CD4-positive, alpha-beta memory T cell (primary cell): ENCODE data around the gene GAS2L1. TPM values are rescaled to one million over a fixed set of nuclear protein-coding genes. Genes with fewer than 3 reads are reported as not detected.

ENCODE experiments used
- CTCF ChIA-PET: fragments of 350-600 bp; sonication (Branson Sonifier 250); formaldehyde crosslinking; loops from one replicate; lab custom pipeline; 2021; ENCODE audit warnings: inconsistent platforms; ENCODE audit not compliant: partially characterized antibody; lab: Charles Lee
- POLR2A ChIA-PET: fragments of 350-600 bp; sonication (Branson Sonifier 250); formaldehyde crosslinking; loops from one replicate; lab custom pipeline; 2021; ENCODE audit not compliant: partially characterized antibody; lab: Charles Lee
- DNase-seq, 5 donors: peaks; one replicate each; pipeline versions ENCODE4 v3.0.0 to v3.0.0-alpha.2; 2020 to 2022; ENCODE audit warnings: mixed read lengths in 1 of 5
- H3K27ac ChIP-seq: one replicate; pipeline ENCODE4 v1.7.0; 2013; ENCODE audit warnings: low read depth, low read length
- H3K27me3 ChIP-seq: 2 replicates; pipeline ENCODE4 v1.7.0; 2013; ENCODE audit warnings: mild to moderate bottlenecking, low read length, moderate library complexity; ENCODE audit not compliant: insufficient read depth
- H3K36me3 ChIP-seq: 2 replicates; pipeline ENCODE4 v1.7.0; 2013; ENCODE audit warnings: mild to moderate bottlenecking, low read length, moderate library complexity; ENCODE audit not compliant: insufficient read depth
- H3K4me1 ChIP-seq: 2 replicates; pipeline ENCODE4 v1.7.0; 2013; ENCODE audit warnings: mild to moderate bottlenecking, low read length, moderate library complexity; ENCODE audit not compliant: insufficient read depth
- H3K4me3 ChIP-seq, 2 donors: one replicate each; pipeline ENCODE4 v1.7.0; 2013; ENCODE audit warnings: low read length in 2 of 2, mild to moderate bottlenecking in 1 of 2
- H3K9me3 ChIP-seq, 2 donors: one replicate each; pipeline ENCODE4 v1.7.0; 2013; ENCODE audit warnings: low read length in 2 of 2, control low read depth in 1 of 2; ENCODE audit not compliant: control insufficient read depth in 1 of 2
- H3K27ac Mint-ChIP-seq, 7 donors: one replicate each; pipeline ENCODE4 v1.8.0; 2020 to 2021; ENCODE audit warnings: mixed read lengths in 7 of 7, mild to moderate bottlenecking in 6 of 7, inconsistent platforms in 3 of 7, moderate library complexity in 3 of 7
- H3K27me3 Mint-ChIP-seq, 2 donors: one replicate each; pipeline ENCODE4 v1.8.0; 2020 to 2021; ENCODE audit warnings: mixed read lengths in 2 of 2
- H3K36me3 Mint-ChIP-seq, 2 donors: one replicate each; pipeline ENCODE4 v1.8.0; 2020 to 2021; ENCODE audit warnings: mixed read lengths in 2 of 2, inconsistent platforms in 1 of 2, mild to moderate bottlenecking in 1 of 2
- H3K4me1 Mint-ChIP-seq, 4 donors: one replicate each; pipeline ENCODE4 v1.8.0; 2020 to 2021; ENCODE audit warnings: mixed read lengths in 4 of 4, mild to moderate bottlenecking in 1 of 4
- H3K4me3 Mint-ChIP-seq, 8 donors: one replicate each; pipeline ENCODE4 v1.8.0; 2020 to 2021; ENCODE audit warnings: mixed read lengths in 8 of 8, mild to moderate bottlenecking in 7 of 8, moderate library complexity in 6 of 8, inconsistent platforms in 3 of 8
- H3K9me3 Mint-ChIP-seq, 8 donors: one replicate each; pipeline ENCODE4 v1.8.0; 2020 to 2021; ENCODE audit warnings: mixed read lengths in 8 of 8, mild to moderate bottlenecking in 5 of 8, inconsistent platforms in 3 of 8, moderate library complexity in 1 of 8
- intact Hi-C: fragments of 100-400 bp; cut with micrococcal nuclease; formaldehyde crosslinking; loops from one replicate; pipeline ENCODE4 v1.15.1; 2023
- polyA plus RNA-seq, 2 donors: library from polyadenylated mRNA; unstranded; fragments of 300-500 nt; fragmentation: Illumina TruSeq; gene quantifications; one replicate each; pipeline ENCODE4 v1.2.3, GENCODE V29; 2021
- total RNA-seq, 2 experiments: library from RNA; stranded (reverse); gene quantifications; one replicate each; pipeline ENCODE4 v1.2.3, GENCODE V29; 2021

GAS2L1 gene
- total and polyA plus RNA-seq, 4 experiments from 2014 or later: 0.47 to 1.2 (median 0.85) TPM

DNA sequence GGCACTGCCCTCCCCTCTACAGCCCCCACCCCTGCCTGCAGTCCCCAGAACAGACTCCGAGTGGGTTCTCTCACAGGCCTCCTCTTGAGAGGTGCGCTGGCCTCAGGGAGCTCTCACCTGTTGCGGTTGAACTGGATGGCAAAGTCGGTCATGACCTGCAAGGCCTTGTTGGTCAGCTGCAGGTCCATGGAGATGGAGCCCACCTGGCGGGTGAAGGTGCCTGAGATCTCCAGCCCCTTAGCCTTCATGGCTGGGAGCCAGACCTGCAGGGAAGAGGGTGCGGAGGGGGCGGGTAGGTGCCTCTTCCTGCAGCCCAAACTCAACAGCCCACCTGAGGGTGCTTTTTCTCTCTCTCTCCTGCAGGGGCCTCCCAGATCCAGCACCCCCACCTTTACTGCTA is 27.7 kb downstream of the GAS2L1 start:
- Histone ChIP-seq H3K36me3 (peaks cover 62% of the 10 kb centered on the region), H3K27ac (no peak overlapping the region), H3K9me3 (no peaks in the 10 kb centered on the region), H3K4me1 (no peaks in the 10 kb centered on the region), H3K4me3 (no peak overlapping the region), H3K27me3 (no peaks in the 10 kb centered on the region)
- Mint-ChIP-seq H3K36me3 (peaks cover 29 to 75% of the 10 kb centered on the region in 2 donors), H3K9me3 (peaks cover 0 to 2% (median 0%) of the 10 kb centered on the region in 8 donors), H3K4me1 (peaks cover 0 to 3% (median 0%) of the 10 kb centered on the region in 4 donors), H3K4me3 (no peak overlapping the region), H3K27ac (no peak overlapping the region), H3K27me3 (no peaks in the 10 kb centered on the region)
- POLR2A ChIA-PET: no interaction called here
- intact Hi-C loops: no loop called here
- no peak for DNase-seq
- CTCF ChIA-PET: no interaction called here

DNA sequence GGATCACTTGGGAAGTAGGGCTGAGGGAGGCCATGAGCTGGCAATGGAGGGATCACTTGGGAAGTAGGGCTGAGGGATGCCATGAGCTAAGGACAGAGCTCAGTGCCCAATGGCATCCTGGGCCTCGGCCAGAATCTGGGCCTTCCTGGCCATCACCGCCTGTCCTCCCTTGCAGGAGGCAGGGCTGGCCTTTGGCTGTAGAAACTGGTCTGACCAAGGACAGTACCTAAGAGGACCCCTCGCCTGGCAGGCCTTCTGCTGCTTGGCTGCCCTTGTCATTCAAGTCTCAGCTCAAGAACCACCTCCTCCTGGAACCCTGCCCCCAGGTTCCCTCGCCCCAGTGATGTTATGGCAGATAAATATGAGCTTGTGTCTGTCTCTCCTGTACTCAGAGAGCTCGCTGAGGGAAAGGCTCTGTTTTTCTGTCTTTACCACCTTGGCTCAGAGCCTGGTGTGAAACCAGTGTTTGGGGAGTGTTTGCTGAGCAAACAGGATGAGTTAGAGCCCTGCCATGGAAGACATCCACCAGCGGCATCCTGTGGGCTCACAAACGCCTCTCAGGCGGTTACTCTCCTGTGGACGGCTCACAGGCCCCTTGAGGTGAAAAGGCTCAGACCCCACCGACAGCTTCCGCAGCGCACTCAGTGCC is 28.4 kb downstream of the GAS2L1 start:
- no peaks in the 10 kb centered on the region for H3K4me1 ChIP-seq
- H3K9me3 Mint-ChIP-seq: peaks cover 0 to 2% (median 0%) of the 10 kb centered on the region in 8 donors
- H3K4me3 ChIP-seq: no peak overlapping the region
- no peak overlapping the region for H3K27ac Mint-ChIP-seq
- no peaks in the 10 kb centered on the region for H3K9me3 ChIP-seq
- no peak for DNase-seq
- no peak overlapping the region for H3K27ac ChIP-seq
- H3K4me3 Mint-ChIP-seq: no peak overlapping the region
- ChIA-PET POLR2A (no interaction called here), CTCF (interaction anchor here (0.7 kb wide), 2 partner anchors 22 to 431 kb away, joined by 3 to 4 read pairs; no protein-coding TSS in a partner anchor)
- peaks cover 35 to 77% of the 10 kb centered on the region in 2 donors for H3K36me3 Mint-ChIP-seq
- peaks cover 0 to 3% (median 0%) of the 10 kb centered on the region in 4 donors for H3K4me1 Mint-ChIP-seq
- H3K27me3 ChIP-seq: no peaks in the 10 kb centered on the region
- intact Hi-C loops: no loop called here
- H3K36me3 ChIP-seq: peaks cover 66% of the 10 kb centered on the region
- H3K27me3 Mint-ChIP-seq: no peaks in the 10 kb centered on the region

DNA sequence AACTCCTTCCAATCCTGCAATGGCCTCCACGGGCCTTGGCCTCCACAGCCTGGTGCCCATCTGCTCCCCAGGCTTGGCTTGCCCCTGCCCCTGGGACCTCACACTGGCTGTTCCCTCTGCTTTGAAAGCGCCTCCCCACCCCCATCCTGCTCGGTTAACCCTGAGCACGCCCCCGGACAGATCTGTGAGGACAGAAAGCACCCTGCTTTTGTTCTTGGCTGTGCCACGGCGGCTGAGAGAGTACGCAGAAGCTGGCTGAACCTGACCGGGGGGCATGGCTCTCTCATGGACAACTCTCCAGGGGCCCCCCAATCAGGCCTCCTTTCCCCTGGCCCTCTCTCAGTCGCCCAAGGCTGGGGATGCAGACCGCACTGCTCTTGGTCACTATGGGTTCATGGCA is 29.2 kb downstream of the GAS2L1 start:
- intact Hi-C loops: no loop called here
- peaks cover 0 to 2% (median 0%) of the 10 kb centered on the region in 8 donors for H3K9me3 Mint-ChIP-seq
- H3K27me3 Mint-ChIP-seq: no peaks in the 10 kb centered on the region

DNA sequence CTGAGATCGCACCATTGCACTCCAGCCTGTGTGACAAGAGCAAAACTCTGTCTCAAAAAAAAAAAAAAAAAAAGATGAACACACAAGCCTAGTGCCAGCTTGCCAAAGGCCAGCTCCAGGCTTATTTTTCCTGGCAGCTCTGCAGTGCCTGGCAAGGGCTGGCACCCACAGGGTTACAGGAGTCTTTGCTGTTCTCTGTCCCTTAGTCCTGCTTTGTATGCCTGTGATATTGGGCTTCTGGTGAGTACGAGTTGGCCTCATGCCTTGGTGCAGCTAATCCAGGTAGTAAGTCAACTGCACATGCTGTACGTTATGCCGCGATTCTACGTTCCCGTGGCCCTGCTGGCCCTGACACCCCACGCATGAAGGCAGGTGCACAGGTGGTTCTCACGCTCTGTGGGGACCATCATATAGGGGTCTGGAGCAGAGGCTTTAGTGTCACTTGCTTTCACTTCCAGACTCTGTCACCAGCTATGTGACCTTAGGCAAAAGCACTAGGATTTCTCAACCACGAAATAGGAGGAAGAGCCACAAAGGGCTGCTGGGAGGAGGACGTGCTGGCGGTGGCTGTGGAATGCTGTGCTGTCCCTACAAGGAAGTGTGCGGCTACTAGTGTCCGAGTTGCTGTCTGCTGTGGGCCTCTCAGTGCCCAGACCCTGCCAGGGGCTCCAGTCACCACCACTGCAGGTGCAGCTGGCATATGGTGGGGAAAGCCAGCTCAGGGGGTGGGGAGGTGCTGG is 30.5 kb downstream of the GAS2L1 start:
- H3K36me3 ChIP-seq: peaks cover 68% of the 10 kb centered on the region
- H3K4me1 Mint-ChIP-seq: peaks cover 0 to 3% (median 0%) of the 10 kb centered on the region in 4 donors
- H3K4me1 ChIP-seq: no peaks in the 10 kb centered on the region
- POLR2A ChIA-PET: interaction anchor here (0.6 kb wide), 1 partner anchor 301 kb away, joined by 3 read pairs; no protein-coding TSS in a partner anchor
- H3K9me3 Mint-ChIP-seq: peaks cover 0 to 2% (median 0%) of the 10 kb centered on the region in 8 donors
- no peak for DNase-seq
- intact Hi-C loops: no loop called here
- H3K27ac ChIP-seq: no peak overlapping the region
- H3K9me3 ChIP-seq: no peaks in the 10 kb centered on the region
- peak overlapping the region in 1 of 7 donors; percentile 25 for H3K27ac Mint-ChIP-seq
- H3K36me3 Mint-ChIP-seq: peaks cover 42 to 83% of the 10 kb centered on the region in 2 donors
- H3K27me3 Mint-ChIP-seq: no peaks in the 10 kb centered on the region
- H3K4me3 Mint-ChIP-seq: no peak overlapping the region
- no peak overlapping the region for H3K4me3 ChIP-seq
- CTCF ChIA-PET: interaction anchor here (0.7 kb wide), 2 partner anchors 54 to 125 kb away, joined by 3 read pairs; no protein-coding TSS in a partner anchor
- H3K27me3 ChIP-seq: no peaks in the 10 kb centered on the region

More for the DNA sequence above, 29.2 kb downstream of the GAS2L1 start:
- H3K4me1 Mint-ChIP-seq: peaks cover 0 to 3% (median 0%) of the 10 kb centered on the region in 4 donors
- no peak overlapping the region for H3K27ac ChIP-seq
- peak overlapping the region in 2 of 7 donors; percentile 27 to 42 for H3K27ac Mint-ChIP-seq
- no peaks in the 10 kb centered on the region for H3K27me3 ChIP-seq
- H3K36me3 ChIP-seq: peaks cover 66% of the 10 kb centered on the region
- H3K4me3 ChIP-seq: no peak overlapping the region
- no peak overlapping the region for H3K4me3 Mint-ChIP-seq
- POLR2A ChIA-PET: no interaction called here
- no peaks in the 10 kb centered on the region for H3K9me3 ChIP-seq
- H3K36me3 Mint-ChIP-seq: peaks cover 36 to 78% of the 10 kb centered on the region in 2 donors
- no peaks in the 10 kb centered on the region for H3K4me1 ChIP-seq
- CTCF ChIA-PET: interaction anchor here (0.7 kb wide), 1 partner anchor 431 kb away, joined by 3 read pairs; no protein-coding TSS in a partner anchor
- no peak for DNase-seq

DNA sequence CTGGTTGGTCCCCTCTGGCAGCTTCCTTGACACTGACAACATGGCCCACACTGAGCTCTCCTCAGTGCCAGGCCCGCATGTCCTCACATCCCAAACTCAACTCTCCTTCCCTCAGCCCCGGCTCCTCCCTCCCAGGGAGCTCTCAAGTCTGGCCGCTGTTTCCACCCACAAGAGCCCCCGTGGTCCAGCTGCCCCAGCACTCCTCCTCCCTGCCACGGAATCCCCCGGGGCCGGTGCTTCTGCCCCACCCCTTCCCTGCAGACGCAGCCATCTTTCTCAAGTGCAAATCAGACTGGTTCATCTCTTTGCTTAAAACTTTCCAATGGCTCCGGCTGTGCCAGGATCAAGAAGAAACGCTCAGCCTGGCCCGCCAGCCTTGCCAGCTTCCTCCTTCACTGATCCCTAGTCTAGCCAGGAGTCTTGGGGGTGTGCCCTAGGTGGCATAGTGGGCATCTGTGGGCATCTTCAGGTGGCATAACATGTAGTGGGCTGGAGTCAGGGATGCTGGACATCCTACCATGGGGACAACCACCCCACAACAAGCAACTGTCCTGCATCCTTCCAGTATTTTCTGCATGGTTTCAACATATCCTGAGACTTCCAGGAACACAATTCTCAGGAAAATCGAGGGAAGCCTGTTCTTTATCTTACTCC is 31.3 kb downstream of the GAS2L1 start:
- H3K4me1 Mint-ChIP-seq: peaks cover 0 to 3% (median 0%) of the 10 kb centered on the region in 4 donors
- no peak overlapping the region for H3K4me3 Mint-ChIP-seq
- H3K27ac ChIP-seq: no peak overlapping the region

DNA sequence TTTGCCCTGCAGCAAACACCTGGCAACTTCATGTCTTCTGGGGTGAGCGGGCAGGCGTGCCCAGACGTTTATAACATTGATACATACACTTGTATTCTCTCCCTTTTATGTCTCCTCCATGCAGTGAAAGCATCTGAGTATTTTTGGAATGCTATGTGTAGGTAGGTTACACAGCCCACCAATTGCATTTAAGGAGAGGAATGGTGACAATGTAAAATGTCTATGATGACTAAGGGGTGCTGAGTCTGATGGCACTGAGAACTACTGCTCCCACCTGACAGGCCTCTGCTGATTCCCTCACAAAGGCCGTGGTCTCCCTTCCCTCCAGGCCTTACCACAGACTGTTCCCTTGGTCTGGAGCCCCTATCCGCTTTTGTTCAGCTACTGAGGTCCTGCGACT is 31.9 kb downstream of the GAS2L1 start:
- Mint-ChIP-seq H3K4me3 (no peak overlapping the region), H3K9me3 (peaks cover 0 to 2% (median 0%) of the 10 kb centered on the region in 8 donors), H3K27ac (no peak overlapping the region), H3K36me3 (peaks cover 48 to 87% of the 10 kb centered on the region in 2 donors), H3K4me1 (peaks cover 0 to 3% (median 0%) of the 10 kb centered on the region in 4 donors), H3K27me3 (no peaks in the 10 kb centered on the region)
- Histone ChIP-seq H3K9me3 (no peaks in the 10 kb centered on the region), H3K4me3 (no peak overlapping the region), H3K4me1 (no peaks in the 10 kb centered on the region), H3K36me3 (peaks cover 76% of the 10 kb centered on the region), H3K27me3 (no peaks in the 10 kb centered on the region), H3K27ac (no peak overlapping the region)
- intact Hi-C loops: no loop called here
- POLR2A ChIA-PET: no interaction called here
- CTCF ChIA-PET: no interaction called here
- DNase-seq: no peak

More for the DNA sequence above, 31.3 kb downstream of the GAS2L1 start:
- Mint-ChIP-seq H3K36me3 (peaks cover 46 to 84% of the 10 kb centered on the region in 2 donors), H3K27me3 (no peaks in the 10 kb centered on the region), H3K9me3 (peaks cover 0 to 2% (median 0%) of the 10 kb centered on the region in 8 donors), H3K27ac (no peak overlapping the region)
- no peaks in the 10 kb centered on the region for H3K9me3 ChIP-seq
- CTCF ChIA-PET: no interaction called here
- no peaks in the 10 kb centered on the region for H3K4me1 ChIP-seq
- no peak for DNase-seq
- intact Hi-C loops: no loop called here
- no peak overlapping the region for H3K4me3 ChIP-seq
- peaks cover 69% of the 10 kb centered on the region for H3K36me3 ChIP-seq
- H3K27me3 ChIP-seq: no peaks in the 10 kb centered on the region
- POLR2A ChIA-PET: interaction anchor here (0.6 kb wide), 1 partner anchor 300 kb away, joined by 3 read pairs; no protein-coding TSS in a partner anchor
